IPS-20b (cell line): ENCODE measurements around the gene SPEM2.

ENCODE experiments used
- H3K27ac ChIP-seq: one replicate; pipeline ENCODE4 v1.5.1; 2013; ENCODE audit warnings: low read length
- H3K27me3 ChIP-seq: 2 replicates; pipeline ENCODE4 v1.6.1; 2013; ENCODE audit warnings: mild to moderate bottlenecking, low read length, inconsistent platforms; ENCODE audit not compliant: insufficient read depth
- H3K36me3 ChIP-seq: 2 replicates; pipeline ENCODE4 v1.6.1; 2013; ENCODE audit warnings: low read depth, mild to moderate bottlenecking, inconsistent platforms, low read length, moderate library complexity; ENCODE audit not compliant: insufficient read depth
- H3K4me1 ChIP-seq: 2 replicates; pipeline ENCODE4 v1.6.1; 2013; ENCODE audit warnings: mild to moderate bottlenecking, control low read depth, inconsistent platforms, low read length, moderate library complexity; ENCODE audit not compliant: insufficient read depth
- H3K4me3 ChIP-seq: 2 replicates; pipeline ENCODE4 v1.5.1; 2013; ENCODE audit warnings: mild to moderate bottlenecking, low read length, inconsistent platforms
- H3K9ac ChIP-seq: 2 replicates; pipeline ENCODE4 v1.6.1; 2013; ENCODE audit warnings: low read depth, mild to moderate bottlenecking, inconsistent platforms, low read length, moderate library complexity
- H3K9me3 ChIP-seq: 2 replicates; pipeline ENCODE4 v1.6.1; 2013; ENCODE audit warnings: mild to moderate bottlenecking, low read depth, low read length, inconsistent platforms; ENCODE audit not compliant: insufficient read depth

SPEM2 gene

DNA sequence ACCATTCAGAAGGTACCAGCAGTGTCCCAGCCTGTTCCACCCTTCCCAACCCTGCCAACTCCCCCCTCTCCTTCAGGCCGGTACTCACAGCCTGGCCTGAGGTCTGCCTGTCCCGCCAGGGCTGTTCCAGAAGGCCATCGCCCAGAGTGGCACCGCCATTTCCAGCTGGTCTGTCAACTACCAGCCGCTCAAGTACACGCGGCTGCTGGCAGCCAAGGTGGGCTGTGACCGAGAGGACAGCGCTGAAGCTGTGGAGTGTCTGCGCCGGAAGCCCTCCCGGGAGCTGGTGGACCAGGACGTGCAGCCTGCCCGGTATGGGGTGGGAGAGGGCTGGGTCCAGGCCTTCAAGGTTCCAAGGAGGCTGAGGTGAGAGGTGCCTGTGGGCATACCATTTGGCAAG is 10.6 kb upstream of the SPEM2 start:
- Histone ChIP-seq H3K9me3 (no peaks in the 10 kb centered on the region), H3K4me3 (no peak overlapping the region), H3K4me1 (peaks cover 6% of the 10 kb centered on the region), H3K27ac (no peak overlapping the region), H3K9ac (no peak overlapping the region), H3K27me3 (no peaks in the 10 kb centered on the region), H3K36me3 (peaks cover 42% of the 10 kb centered on the region)

DNA sequence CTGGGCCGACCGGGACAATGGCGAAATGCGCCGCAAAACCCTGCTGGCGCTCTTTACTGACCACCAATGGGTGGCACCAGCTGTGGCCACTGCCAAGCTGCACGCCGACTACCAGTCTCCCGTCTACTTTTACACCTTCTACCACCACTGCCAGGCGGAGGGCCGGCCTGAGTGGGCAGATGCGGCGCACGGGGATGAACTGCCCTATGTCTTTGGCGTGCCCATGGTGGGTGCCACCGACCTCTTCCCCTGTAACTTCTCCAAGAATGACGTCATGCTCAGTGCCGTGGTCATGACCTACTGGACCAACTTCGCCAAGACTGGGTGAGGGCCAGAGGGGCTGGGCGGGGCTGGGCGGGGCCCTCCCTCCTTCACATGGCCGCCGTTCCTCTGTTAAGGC is 9.6 kb upstream of the SPEM2 start:
- Histone ChIP-seq H3K27me3 (no peaks in the 10 kb centered on the region), H3K9me3 (no peaks in the 10 kb centered on the region), H3K4me1 (peaks cover 6% of the 10 kb centered on the region), H3K27ac (no peak overlapping the region), H3K9ac (no peak overlapping the region), H3K36me3 (peaks cover 36% of the 10 kb centered on the region), H3K4me3 (no peak overlapping the region)

DNA sequence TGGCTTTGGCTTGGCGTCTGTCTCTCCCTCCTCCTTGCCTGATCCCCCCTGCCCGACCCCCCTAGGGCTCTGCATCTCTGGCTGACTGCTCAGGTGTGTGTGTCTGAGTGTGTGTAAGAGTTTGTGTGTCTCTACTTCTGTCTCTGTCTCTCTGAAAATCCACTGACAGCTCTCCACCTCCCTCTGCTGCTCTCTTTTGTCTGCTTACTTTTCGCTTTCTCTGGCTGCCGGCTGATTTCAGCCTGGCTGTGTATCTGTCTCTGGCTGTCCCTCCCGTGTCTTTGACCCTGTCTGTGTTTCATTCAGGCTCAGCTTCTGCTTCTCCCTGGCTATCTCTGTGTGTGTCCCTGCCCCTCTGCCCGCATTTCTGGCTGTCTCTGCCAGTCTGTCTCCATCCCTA is 9.1 kb upstream of the SPEM2 start:
- H3K9me3 ChIP-seq: no peaks in the 10 kb centered on the region
- H3K9ac ChIP-seq: no peak overlapping the region
- no peak overlapping the region for H3K4me3 ChIP-seq
- H3K36me3 ChIP-seq: peaks cover 36% of the 10 kb centered on the region
- H3K4me1 ChIP-seq: peaks cover 6% of the 10 kb centered on the region
- H3K27ac ChIP-seq: no peak overlapping the region
- no peaks in the 10 kb centered on the region for H3K27me3 ChIP-seq

DNA sequence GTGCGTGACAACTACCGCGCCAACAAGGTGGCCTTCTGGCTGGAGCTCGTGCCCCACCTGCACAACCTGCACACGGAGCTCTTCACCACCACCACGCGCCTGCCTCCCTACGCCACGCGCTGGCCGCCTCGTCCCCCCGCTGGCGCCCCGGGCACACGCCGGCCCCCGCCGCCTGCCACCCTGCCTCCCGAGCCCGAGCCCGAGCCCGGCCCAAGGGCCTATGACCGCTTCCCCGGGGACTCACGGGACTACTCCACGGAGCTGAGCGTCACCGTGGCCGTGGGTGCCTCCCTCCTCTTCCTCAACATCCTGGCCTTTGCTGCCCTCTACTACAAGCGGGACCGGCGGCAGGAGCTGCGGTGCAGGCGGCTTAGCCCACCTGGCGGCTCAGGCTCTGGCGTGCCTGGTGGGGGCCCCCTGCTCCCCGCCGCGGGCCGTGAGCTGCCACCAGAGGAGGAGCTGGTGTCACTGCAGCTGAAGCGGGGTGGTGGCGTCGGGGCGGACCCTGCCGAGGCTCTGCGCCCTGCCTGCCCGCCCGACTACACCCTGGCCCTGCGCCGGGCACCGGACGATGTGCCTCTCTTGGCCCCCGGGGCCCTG is 8.3 kb upstream of the SPEM2 start:
- Histone ChIP-seq H3K27ac (no peak overlapping the region), H3K9ac (no peak overlapping the region), H3K4me3 (no peak overlapping the region), H3K27me3 (no peaks in the 10 kb centered on the region), H3K9me3 (no peaks in the 10 kb centered on the region), H3K36me3 (peaks cover 35% of the 10 kb centered on the region), H3K4me1 (peaks cover 6% of the 10 kb centered on the region)

DNA sequence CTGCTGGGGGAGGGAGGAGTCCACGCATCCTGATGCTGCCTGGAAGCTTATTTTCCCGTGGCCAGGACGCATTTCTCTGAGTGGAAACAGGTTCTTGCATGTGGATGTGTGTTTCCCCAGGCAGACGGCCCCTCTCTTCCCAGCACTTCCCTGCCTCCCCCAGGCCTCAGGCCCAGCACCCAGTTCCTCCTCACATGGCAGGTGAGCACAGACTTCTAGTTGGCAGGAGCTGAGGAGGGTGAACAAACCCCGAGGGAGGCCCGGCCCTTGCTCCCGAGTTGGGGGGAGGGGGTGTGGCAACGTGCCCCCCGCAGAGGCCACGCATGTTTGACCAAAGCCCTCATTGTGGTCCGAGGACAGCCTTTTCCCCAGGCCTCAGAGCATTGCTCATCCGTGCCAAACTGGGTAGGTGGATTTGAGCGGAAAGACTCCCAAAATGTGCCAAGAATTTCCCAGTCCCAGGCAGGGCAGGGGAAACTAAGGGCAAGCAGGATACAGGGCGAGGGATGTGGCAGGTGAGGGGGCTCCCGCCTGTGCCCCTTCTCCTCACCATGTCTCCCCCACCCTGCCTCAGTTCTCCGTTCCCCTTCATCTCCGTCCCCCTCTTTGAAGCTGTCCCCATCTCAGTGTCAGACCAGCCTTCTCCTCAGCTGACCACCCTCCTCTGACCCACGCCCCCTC is 6.8 kb upstream of the SPEM2 start:
- H3K27me3 ChIP-seq: no peaks in the 10 kb centered on the region
- H3K9ac ChIP-seq: no peak overlapping the region
- no peak overlapping the region for H3K27ac ChIP-seq
- H3K36me3 ChIP-seq: peaks cover 27% of the 10 kb centered on the region
- H3K4me3 ChIP-seq: no peak overlapping the region
- H3K4me1 ChIP-seq: peaks cover 6% of the 10 kb centered on the region
- H3K9me3 ChIP-seq: no peaks in the 10 kb centered on the region

DNA sequence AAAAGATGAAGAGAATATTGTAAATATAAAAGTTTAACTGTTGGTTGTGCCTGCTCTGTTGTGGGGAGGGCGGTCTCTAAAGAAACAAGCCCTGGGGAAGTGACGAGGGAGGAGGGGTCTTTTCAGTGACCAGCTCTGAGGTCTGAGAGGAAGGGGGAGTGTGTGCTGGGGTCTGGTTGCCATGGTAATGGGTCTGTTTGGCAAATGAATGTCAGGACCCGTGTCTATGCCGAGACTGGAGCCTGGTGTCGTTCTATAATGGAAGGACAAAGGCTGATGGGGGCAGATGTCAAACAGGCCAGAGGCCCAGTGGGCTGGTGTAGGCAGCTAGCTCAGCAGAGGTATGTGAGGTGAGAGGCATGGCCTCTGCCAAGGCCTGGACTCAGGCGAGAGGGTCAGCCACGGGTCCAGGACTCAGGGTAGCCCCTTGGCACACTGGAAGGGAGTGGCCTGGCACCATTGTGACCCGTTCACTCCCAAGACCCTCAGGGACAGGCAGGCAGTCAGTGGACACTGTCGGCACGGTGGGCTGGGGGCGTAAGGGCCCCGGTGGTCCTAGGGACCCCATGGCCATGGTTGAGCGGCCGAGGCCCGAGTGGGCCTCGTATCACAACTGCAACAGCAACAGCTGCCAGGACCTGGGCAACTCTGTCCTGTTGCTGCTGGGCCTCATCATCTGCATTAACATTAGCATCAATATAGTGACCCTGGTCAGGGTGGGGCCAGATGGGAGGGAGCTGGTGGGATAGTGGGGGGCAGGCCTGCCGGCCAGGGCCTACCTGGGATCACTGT is 5.4 kb upstream of the SPEM2 start, which contains the start of gene SPEM1:
Gene SPEM1, plus strand, starts transcription at position 506 of the 792 bp plus-strand sequence. Its CDS starts 61 bp downstream, at position 567.
- Histone ChIP-seq H3K27ac (no peak within 1 kb of the TSS), H3K9me3 (no peaks in the 10 kb centered on the region), H3K9ac (no peak within 1 kb of the TSS), H3K36me3 (peaks cover 22% of the 10 kb centered on the region), H3K4me1 (peaks cover 6% of the 10 kb centered on the region), H3K27me3 (no peaks in the 10 kb centered on the region), H3K4me3 (no peak within 1 kb of the TSS)

DNA sequence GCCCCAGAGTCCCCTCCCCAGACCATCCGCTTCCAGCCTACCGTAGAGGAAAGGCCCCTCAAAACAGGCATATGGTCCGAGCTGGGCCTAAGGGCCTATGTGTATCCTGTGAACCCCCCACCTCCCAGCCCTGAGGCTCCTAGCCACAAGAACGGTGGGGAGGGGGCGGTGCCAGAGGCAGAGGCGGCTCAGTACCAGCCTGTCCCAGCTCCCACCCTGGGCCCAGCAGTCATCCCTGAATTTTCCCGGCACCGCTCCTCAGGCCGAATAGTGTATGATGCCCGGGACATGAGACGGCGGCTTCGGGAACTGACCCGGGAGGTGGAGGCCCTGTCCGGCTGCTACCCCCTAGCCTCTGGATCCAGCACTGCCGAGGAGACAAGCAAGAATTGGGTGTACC is 4.2 kb upstream of the SPEM2 start:
- Histone ChIP-seq H3K36me3 (peaks cover 11% of the 10 kb centered on the region), H3K9ac (no peak overlapping the region), H3K4me3 (no peak overlapping the region), H3K4me1 (peaks cover 6% of the 10 kb centered on the region), H3K9me3 (no peaks in the 10 kb centered on the region), H3K27ac (no peak overlapping the region), H3K27me3 (no peaks in the 10 kb centered on the region)

DNA sequence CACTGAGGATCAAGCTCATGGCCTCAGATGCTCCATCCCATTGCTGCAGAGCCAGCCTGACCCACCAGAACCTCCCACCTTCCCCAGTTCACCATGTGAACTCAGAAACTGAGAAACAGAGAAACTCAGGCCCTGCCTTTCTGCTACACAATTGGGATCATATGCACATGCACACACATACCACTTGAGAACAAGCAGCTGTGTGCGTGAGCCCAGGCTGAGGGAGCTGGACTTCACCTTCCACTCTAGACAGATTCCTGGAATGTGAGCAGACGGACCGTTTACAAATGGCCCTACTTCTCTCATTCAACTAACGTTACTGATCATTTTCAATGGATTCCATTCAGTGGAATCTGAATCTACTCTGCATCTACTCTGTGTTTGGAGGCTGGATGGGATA is 1.7 kb upstream of the SPEM2 start:
- H3K9ac ChIP-seq: no peak overlapping the region
- H3K9me3 ChIP-seq: no peaks in the 10 kb centered on the region
- H3K36me3 ChIP-seq: no peaks in the 10 kb centered on the region
- no peak overlapping the region for H3K27ac ChIP-seq
- no peak overlapping the region for H3K4me3 ChIP-seq
- H3K27me3 ChIP-seq: no peaks in the 10 kb centered on the region
- peaks cover 2% of the 10 kb centered on the region for H3K4me1 ChIP-seq

DNA sequence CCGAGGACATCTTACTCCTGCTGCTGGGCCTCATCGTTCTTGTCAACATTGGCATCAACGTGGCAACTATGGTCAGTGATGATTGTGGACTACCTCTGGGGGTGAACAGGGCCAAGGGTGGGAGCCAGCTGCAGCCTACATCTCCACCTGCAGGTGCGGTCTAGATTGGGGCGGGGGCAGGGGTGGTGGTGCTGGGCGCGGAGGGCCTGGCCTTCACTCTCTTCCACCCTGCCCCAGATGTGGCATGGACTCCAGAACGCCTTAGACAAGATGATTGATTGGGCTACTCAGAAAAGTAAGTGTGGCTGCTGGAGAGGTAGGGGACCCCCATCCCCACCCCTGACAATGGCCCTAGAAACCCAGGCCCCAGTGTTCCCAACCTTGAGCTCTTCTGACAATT is 340 bp downstream of the SPEM2 start:
- Histone ChIP-seq H3K4me1 (no peaks in the 10 kb centered on the region), H3K4me3 (no peak overlapping the region), H3K9ac (no peak overlapping the region), H3K9me3 (no peaks in the 10 kb centered on the region), H3K36me3 (no peaks in the 10 kb centered on the region), H3K27ac (no peak overlapping the region), H3K27me3 (no peaks in the 10 kb centered on the region)

DNA sequence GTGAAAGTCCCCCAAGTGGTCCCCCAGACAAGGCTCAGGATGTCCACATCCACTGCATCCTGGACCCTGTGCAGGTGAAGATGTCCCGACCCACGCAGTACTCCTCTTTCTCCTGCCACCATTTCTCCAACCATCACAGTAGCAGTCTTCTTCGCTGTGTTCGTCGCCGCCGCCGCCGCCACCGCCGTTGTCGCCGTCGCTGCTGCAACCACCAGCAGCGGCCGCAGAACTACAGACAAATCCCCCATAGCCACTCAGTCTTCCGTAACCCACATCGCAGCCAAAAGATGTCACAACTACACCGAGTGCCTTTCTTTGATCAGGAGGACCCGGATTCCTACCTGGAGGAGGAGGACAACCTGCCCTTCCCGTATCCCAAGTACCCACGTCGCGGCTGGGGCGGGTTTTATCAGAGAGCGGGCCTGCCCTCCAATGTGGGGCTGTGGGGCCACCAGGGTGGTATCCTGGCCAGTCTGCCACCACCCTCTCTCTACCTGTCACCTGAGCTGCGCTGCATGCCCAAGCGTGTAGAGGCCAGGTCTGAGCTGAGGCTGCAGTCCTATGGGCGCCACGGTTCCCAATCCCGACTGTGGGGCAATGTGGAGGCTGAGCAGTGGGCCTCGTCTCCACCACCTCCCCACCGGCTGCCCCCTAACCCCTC is 917 bp downstream of the SPEM2 start:
- H3K27ac ChIP-seq: no peak overlapping the region
- H3K4me1 ChIP-seq: no peaks in the 10 kb centered on the region
- no peak overlapping the region for H3K9ac ChIP-seq

DNA sequence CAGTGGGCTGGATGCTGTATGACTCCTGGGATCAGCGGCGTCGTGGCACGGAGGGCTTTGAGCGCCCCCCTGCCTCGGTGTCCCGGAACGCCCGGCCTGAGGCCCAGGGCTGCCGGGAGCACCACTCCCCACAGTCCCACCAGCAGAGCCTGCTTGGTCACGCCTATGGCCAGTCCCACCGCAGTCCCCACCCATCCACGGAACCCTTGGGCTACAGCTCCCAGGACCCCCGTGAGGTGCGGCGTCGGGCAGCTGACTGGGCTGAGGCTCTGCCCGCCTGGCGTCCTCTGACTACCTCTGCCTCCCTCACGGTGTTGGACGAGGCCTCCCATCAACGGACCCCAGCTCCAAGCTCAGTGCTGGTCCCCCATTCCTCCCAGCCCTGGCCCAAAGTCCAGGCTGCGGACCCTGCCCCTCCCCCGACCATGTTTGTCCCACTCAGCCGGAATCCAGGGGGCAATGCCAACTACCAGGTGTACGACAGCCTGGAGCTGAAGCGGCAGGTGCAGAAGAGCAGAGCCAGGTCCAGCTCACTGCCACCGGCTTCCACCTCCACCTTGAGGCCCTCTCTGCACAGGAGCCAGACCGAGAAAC is 1.6 kb downstream of the SPEM2 start:
- Histone ChIP-seq H3K9ac (no peak overlapping the region), H3K9me3 (no peaks in the 10 kb centered on the region), H3K27ac (no peak overlapping the region), H3K4me1 (no peaks in the 10 kb centered on the region), H3K36me3 (no peaks in the 10 kb centered on the region), H3K4me3 (no peak overlapping the region), H3K27me3 (no peaks in the 10 kb centered on the region)

More for the DNA sequence above, 917 bp downstream of the SPEM2 start:
- Histone ChIP-seq H3K36me3 (no peaks in the 10 kb centered on the region), H3K9me3 (no peaks in the 10 kb centered on the region), H3K27me3 (no peaks in the 10 kb centered on the region), H3K4me3 (no peak overlapping the region)
